Activated naive CD4-positive, alpha-beta T cell treated with Interleukin-2 at 50 U/mL for 16 hours (primary cell): ENCODE results near the gene EIF1.
A peak's percentile ranks its signal among the peaks of the same experiment; 100 is the strongest.
"Not testable (repeated sequence)": the region's sequence is repeated elsewhere in the genome, so short reads cannot be mapped to it uniquely, and the experiment has no call there.

Source experiments
- DNase-seq: peaks from one replicate; pipeline ENCODE4 v3.0.0-alpha.2; 2020

Gene EIF1

DNA sequence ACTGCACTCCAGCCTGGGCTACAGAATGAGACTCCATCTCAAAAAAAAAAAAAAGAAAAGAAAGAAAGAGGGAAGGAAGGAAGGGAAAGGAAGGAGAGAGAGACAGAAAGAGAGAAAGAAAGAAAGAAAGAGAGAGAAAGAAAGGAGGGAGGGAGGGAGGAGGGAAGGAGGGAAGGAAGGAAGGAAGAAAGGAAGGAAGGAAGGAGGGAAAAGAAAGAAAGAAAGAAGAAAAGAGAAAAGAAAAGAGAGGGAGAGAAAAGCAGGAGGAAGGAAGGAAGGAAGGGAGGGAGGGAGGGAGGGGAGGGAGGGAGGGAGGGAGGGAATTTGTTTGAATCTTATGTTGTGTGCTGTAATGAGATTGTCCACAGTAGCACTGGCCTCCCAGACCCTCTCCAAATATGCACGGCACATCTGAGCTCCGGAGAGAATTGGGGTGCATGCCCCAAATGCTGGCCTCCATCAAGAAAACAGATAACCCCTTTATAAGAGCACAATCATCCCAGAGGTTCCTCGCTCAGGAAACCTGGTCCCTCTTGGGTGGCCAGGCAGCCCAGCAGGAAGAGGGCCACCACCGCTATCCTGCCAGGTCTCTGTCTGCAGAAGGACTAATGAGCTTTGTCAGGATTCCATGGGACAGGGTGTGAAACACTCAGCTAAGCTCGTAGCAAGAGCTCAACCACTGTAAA, 8.8 kb upstream of the EIF1 start:
- no peak for DNase-seq

DNA sequence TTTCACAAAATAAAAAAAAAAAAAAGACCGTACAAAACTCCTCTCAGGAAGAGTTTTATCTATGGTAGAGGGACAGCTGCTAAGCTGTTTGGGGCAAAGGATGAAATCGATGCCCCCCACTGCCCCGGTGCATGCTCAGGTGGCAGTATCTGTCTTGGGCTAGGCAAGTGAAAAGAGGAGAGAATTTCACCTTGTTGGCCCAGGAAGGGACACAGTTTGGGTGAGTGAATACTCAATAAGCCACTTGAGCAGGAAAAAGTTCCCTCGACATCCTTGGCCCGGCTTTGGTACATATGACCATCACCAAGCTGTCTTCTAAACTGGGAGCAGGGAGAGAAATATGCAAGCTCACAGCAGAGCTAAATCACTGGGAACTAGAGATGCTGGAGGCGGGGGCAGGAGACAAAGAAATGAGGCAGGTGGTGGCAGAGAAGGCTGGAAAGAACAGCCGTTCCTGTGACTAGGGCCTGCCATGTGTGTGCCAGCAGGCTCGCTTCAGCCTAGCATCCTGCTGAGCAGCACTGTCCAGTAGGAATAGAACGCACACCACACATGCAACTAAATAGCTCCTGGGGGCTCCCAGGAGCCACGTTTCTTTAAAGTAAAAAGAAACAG, 8.2 kb upstream of the EIF1 start:
- no peak for DNase-seq

DNA sequence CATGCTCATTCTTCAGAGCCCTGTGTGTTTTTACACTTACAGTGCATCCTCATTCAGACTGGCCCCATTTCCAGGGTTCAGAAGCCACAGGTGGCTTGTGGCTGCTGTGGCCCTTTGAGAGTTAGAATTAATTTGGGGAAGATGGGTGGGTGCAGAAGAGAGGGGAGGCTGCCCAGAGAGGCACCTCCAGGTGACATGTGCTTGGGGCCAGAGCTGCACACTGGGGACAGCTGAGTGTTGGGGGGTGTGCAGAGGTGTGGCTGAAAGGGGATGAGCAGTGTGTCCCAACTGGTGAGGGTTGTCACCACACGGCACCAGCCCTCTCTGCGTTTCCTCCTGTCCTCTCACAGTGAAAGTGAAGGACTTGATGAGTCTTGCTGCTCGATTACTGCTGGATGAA, 6.9 kb upstream of the EIF1 start:
- DNase-seq: no peak

DNA sequence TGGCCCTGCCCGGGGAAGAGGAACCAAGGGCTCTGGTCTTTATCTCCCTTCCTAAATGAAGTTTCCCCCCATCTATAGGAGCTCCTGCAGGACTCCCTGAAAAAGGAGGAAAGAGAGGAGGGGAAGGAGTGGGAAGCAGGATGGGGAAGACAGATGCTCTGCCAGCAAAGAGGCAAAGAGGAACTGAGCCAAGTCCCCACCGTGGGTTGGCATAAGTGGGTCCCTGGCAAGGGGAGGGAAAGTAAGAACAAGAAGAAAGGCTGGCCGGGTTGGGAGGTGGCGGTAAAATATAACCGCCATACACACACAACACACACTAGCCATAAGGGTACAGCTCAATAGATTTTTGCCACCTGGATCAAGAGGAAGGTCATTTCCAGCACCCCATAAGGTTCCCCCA, 6.1 kb upstream of the EIF1 start:
- DNase-seq: no peak

GRCh38 chr17:41683441-41684007, 5.2 kb upstream of the EIF1 start:
- DNase-seq: no peak

DNA sequence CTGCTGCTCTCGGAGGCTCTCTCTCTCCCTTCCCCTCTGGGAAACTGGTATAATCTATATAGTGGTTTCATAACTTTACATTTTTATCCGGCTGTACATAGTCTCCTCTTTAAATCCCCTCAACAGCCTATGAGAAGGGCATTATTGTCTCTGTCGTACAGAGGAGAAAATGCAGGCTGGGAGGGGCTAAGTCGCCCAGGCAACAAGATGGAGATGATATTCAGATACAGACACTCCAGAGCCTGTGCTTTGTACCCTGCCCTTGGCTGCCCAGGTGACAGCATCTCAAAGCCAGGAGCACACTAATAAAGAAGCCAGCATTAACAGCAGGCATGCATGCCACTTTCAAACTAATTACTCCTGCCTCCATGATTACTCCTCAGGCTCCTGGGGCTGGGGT, 4.7 kb upstream of the EIF1 start:
- no peak for DNase-seq

DNA sequence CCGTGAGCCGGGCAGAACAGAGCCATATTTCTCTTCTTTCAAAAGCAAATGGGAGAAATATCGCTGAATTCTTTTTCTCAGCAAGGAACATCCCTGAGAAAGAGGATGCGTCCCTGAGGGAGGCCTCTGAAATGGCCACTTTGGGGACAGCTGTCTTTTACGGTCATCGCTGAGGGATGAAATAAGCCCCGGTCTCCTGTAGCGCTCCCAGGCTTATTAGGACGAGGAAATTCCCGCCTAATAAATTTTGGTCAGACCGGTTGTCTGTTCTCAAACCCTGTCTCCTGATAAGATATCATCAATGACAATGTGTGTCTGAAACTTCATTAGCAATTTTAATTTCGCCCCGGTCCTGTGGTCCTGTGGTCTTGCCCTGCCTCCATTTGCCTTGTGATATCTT, 2.9 kb upstream of the EIF1 start:
- DNase-seq: not testable (repeated sequence)

GRCh38 chr17:41686281-41686680, 2.4 kb upstream of the EIF1 start:
- no peak for DNase-seq

DNA sequence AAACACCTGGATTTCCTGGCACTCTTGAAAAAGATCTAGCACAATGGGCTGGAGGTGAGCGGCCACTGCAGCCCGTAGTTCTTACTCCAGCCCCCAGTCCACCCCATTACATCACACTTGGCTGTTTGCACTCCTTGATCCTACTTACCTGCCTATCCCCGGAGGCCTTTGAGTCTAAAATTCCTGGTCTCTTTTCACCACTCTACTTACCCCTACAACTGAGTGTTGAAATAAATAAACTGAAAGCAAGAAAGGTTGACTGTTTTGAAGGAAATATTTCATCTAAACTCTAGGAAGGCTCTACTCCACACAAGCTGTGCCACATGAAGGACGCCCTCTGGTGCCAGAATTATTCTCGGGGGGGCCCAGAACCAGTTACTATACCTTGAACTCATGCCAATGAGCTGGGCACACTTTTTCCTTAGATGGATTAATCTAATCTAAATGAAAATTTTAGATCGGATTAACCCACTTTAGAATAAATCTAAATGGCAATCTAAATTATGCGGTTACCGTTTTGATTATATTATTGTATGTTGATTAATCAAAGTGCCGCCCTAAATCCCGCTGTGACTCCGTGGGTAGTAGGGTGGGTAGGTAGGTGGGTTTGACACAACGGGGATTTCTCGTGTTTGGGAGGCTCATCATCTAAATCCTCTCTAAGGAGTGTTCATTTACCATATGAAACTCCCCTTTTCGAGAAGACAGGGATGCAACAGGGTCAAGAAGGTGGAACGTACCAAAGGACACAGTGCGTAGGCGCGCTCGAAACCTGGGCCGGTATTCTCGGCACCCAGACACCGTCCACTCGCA, 651 bp upstream of the EIF1 start:
- peak; percentile 65 for DNase-seq

- peak; percentile 54 for DNase-seq
Observed at GRCh38 chr17:41689497-41690299, 1.0 kb downstream of the EIF1 start.

GRCh38 chr17:41690497-41690896, 1.8 kb downstream of the EIF1 start:
- DNase-seq: no peak

- no peak for DNase-seq
Observed at GRCh38 chr17:41691031-41691777, 2.5 kb downstream of the EIF1 start.

- no peak for DNase-seq
Observed at GRCh38 chr17:41692722-41693521, 4.2 kb downstream of the EIF1 start.

- no peak for DNase-seq
Observed at GRCh38 chr17:41695134-41695661, 6.5 kb downstream of the EIF1 start.

GRCh38 chr17:41695954-41696757, 7.5 kb downstream of the EIF1 start:
- DNase-seq: peak; percentile 69

DNA sequence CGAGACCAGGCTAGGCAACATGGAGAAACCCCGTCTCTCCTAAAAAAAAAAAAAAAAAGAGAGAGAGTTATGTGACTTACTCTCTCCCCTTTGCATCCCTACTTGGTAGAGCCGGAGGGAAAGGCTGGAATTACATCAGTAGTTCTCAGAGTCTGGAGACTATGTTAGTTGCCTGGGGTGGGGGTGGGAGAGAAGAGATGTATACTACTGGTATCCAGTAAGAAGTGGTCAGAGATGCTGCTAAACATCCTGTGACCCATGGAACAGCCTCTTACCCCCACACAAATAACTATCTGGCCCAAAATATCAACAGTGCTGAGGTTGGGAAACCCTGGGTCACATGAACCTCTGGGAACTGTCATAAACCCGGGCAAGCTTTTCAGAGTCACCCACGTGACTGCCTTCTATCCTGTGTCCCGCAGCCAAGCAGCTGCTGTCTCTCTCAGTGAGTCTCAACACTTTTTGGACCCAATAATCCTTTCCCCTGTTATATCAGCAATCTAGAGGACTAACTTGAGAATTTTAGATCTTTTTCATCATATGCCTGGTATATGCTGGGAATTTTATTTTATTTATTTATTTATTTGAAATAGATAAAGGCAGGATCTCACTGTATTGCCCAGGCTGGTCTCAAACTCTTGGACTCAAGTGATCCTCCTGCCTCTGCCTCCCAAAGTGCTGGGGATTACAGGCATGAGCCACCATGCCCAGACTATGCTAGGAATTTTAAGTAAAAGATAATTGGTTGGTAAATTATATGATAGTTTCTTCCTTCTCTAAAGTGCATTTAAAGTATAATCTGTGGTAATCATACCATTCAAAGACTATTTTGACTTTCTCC, 8.7 kb downstream of the EIF1 start:
- no peak for DNase-seq

GRCh38 chr17:41700843-41701242, 12.2 kb downstream of the EIF1 start:
- DNase-seq: not testable (repeated sequence)

DNA sequence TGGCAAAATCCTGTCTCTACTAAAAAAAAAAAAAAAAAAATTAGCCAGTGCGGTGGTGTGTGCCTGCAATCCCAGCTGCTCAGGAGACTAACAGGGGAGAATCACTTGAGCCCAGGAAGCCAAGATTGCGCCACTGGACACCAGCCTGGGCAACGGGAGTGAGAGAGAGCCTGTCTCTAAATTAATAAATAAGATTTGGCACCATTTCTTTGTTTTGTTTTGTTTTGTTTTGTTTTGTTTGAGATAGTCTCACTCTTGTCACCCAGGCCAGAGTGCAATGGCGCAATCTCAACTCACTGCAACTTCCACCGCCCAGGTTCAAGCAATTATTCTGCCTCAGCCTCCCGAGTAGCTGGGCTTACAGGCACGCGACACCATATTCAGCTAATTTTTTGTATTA, 14.0 kb downstream of the EIF1 start:
- no peak for DNase-seq
